ENCODE data around the gene EXO1.
A peak's percentile ranks its signal among the peaks of the same experiment; 100 is the strongest.
"Not testable (repeated sequence)": the region's sequence is repeated elsewhere in the genome, so short reads cannot be mapped to it uniquely, and the experiment has no call there.

EXO1 gene

GRCh38 chr1:241847796-241848685 is at the start of gene EXO1:
Gene EXO1 (plus strand): TSS chr1:241848204. CDS start chr1:241850426, 2,222 bp downstream.
- intact Hi-C loops (cut with DNase I), result loop anchor here (5.0 to 10.0 kb wide), 2 partner anchors 206 to 323 kb away; partner anchors contain the start of genes CHML and OPN3
- peak; percentile 85 to 97 (median 92) for DNase-seq

- intact Hi-C loops (cut with DNase I), result no loop called here
- DNase-seq, result no peak
Measured at GRCh38 chr1:241799416-241799815, 48.6 kb upstream of the EXO1 start.

- intact Hi-C loops (cut with DNase I), result no loop called here
- no peak for DNase-seq
Measured at GRCh38 chr1:241800640-241801039, 47.4 kb upstream of the EXO1 start.

- intact Hi-C loops (cut with DNase I), result no loop called here
- DNase-seq, result no peak
Measured at GRCh38 chr1:241802863-241803262, 45.1 kb upstream of the EXO1 start.

GRCh38 chr1:241804706-241805105 is 43.3 kb upstream of the EXO1 start:
- intact Hi-C loops (cut with DNase I); DNase-seq: not testable (repeated sequence)

GRCh38 chr1:241808265-241808664 is 39.7 kb upstream of the EXO1 start:
- intact Hi-C loops (cut with DNase I), result no loop called here
- no peak for DNase-seq

- no peak for DNase-seq
- intact Hi-C loops (cut with DNase I), result no loop called here
Measured at GRCh38 chr1:241810769-241811405, 37.1 kb upstream of the EXO1 start.

- intact Hi-C loops (cut with DNase I), result no loop called here
- no peak for DNase-seq
Measured at GRCh38 chr1:241813768-241814320, 34.2 kb upstream of the EXO1 start.

GRCh38 chr1:241816008-241816407 is 32.0 kb upstream of the EXO1 start:
- no peak for DNase-seq

GRCh38 chr1:241817331-241817792 is 30.6 kb upstream of the EXO1 start:
- intact Hi-C loops (cut with DNase I), result no loop called here
- no peak for DNase-seq

More at GRCh38 chr1:241816008-241816407, 32.0 kb upstream of the EXO1 start:
- intact Hi-C loops (cut with DNase I), result no loop called here

GRCh38 chr1:241817956-241818612 is 29.9 kb upstream of the EXO1 start:
- no peak for DNase-seq
- intact Hi-C loops (cut with DNase I), result no loop called here

GRCh38 chr1:241819340-241819866 is 28.6 kb upstream of the EXO1 start:
- no peak for DNase-seq
- intact Hi-C loops (cut with DNase I), result no loop called here

GRCh38 chr1:241821363-241821762 is 26.6 kb upstream of the EXO1 start:
- intact Hi-C loops (cut with DNase I), result no loop called here
- no peak for DNase-seq

- intact Hi-C loops (cut with DNase I), result no loop called here
- no peak for DNase-seq
Measured at GRCh38 chr1:241822846-241823245, 25.2 kb upstream of the EXO1 start.

GRCh38 chr1:241823925-241824324 is 24.1 kb upstream of the EXO1 start:
- intact Hi-C loops (cut with DNase I), result no loop called here
- no peak for DNase-seq

GRCh38 chr1:241825581-241825980 is 22.4 kb upstream of the EXO1 start:
- no peak for DNase-seq
- intact Hi-C loops (cut with DNase I), result no loop called here

GRCh38 chr1:241826613-241827012 is 21.4 kb upstream of the EXO1 start:
- intact Hi-C loops (cut with DNase I), result not testable (repeated sequence)

GRCh38 chr1:241827264-241827663 is 20.7 kb upstream of the EXO1 start:
- DNase-seq, result no peak
- intact Hi-C loops (cut with DNase I), result no loop called here

More at GRCh38 chr1:241826613-241827012, 21.4 kb upstream of the EXO1 start:
- DNase-seq, result not testable (repeated sequence)

- DNase-seq, result peak in 11 of 42 donors; percentile 4 to 52 (median 13)
- intact Hi-C loops (cut with DNase I), result no loop called here
Measured at GRCh38 chr1:241828463-241829021, 19.5 kb upstream of the EXO1 start.

Data from head of caudate nucleus (tissue), 42 donors.